A549 (cell line): ENCODE results near the gene SEMA6D. TPM values are rescaled to one million over a fixed set of nuclear protein-coding genes. Genes with fewer than 3 reads are reported as not detected.

Experiments used
- ATAC-seq, 2 experiments: fragments of 200-7000 bp in 1 of 2; fragments of >200 bp in 1 of 2; cut with Nextera tagmentation in 1 of 2; cut with Tn5 transposase in 1 of 2; 3 replicates each; pipeline versions ENCODE4 v1.8.0 to v1.9.1; 2018 to 2020; ENCODE audit warnings: mild to moderate bottlenecking in 1 of 2, moderate library complexity in 1 of 2
- CTCF ChIA-PET: fragments of 300-600 bp; sonication (Branson Sonifier 250); formaldehyde crosslinking; extraction: SDS; loops from one replicate; lab custom pipeline; 2021; ENCODE audit warnings: antibody characterized with exemption, inconsistent platforms; lab: Yijun Ruan, JAX
- POLR2A ChIA-PET: fragments of 350-600 bp; formaldehyde crosslinking; extraction: SDS; loops from one replicate; lab custom pipeline; 2021; ENCODE audit warnings: antibody characterized with exemption, inconsistent platforms; lab: Yijun Ruan, JAX
- DNase-seq, 2 experiments: peaks; one replicate each; pipeline versions ENCODE4 v3.0.0 to v3.0.0-alpha.2; 2011 to 2016; ENCODE audit warnings: low read depth in 1 of 2, low spot score in 1 of 2
- FAIRE-seq: peaks from 2 replicates; lab custom pipeline; 2011; peaks lifted over from hg19 to GRCh38; lab: Jason Lieb, UNC
- H3K27ac ChIP-seq, 2 experiments: fragments of >200 bp; sonication (Bioruptor Twin); formaldehyde crosslinking; 3 replicates each; pipeline ENCODE4 v1.5.1; 2016 to 2017
- H3K4me1 ChIP-seq: fragments of >200 bp; sonication (Bioruptor Twin); formaldehyde crosslinking; 3 replicates; pipeline ENCODE4 v1.6.1; 2016
- H3K4me2 ChIP-seq: fragments of >200 bp; sonication (Bioruptor Twin); formaldehyde crosslinking; 3 replicates; pipeline ENCODE4 v1.6.1; 2016
- H3K4me3 ChIP-seq: fragments of >200 bp; sonication (Bioruptor Twin); formaldehyde crosslinking; 3 replicates; pipeline ENCODE4 v1.5.1; 2016
- H3K9me3 ChIP-seq: fragments of >200 bp; sonication (Bioruptor Twin); formaldehyde crosslinking; 3 replicates; pipeline ENCODE4 v1.6.1; 2016
- BHLHE40 ChIP-seq: IDR thresholded peaks from 2 replicates; pipeline ENCODE4 v1.6.1; 2012; ENCODE audit warnings: low read depth, low read length, inconsistent platforms
- CBX8 ChIP-seq: fragments of 200-600 bp; sonication (generic); IDR thresholded peaks from 2 replicates; pipeline ENCODE4 v1.6.1; 2016
- FOSL2 ChIP-seq, 2 experiments: fragments of 450-650 bp in 1 of 2; fragments of >200 bp in 1 of 2; sonication (Bioruptor Twin) in 1 of 2; formaldehyde crosslinking; IDR thresholded peaks; 2 replicates each; pipeline versions ENCODE4 v1.5.0 to v1.6.1; 2016 to 2020; ENCODE audit warnings: mild to moderate bottlenecking in 1 of 2, moderate library complexity in 1 of 2
- HOXB13 ChIP-seq: fragments of 250-450 bp; sonication (Bioruptor Pico); IDR thresholded peaks from 2 replicates; pipeline ENCODE4 v1.5.0; 2020; ENCODE audit warnings: low read depth, mild to moderate bottlenecking, moderate library complexity
- HOXB5 ChIP-seq: fragments of 250-450 bp; sonication (Bioruptor Pico); IDR thresholded peaks from 2 replicates; pipeline ENCODE4 v1.5.0; 2020; ENCODE audit warnings: mild to moderate bottlenecking, moderate library complexity
- JUN ChIP-seq, 2 experiments: fragments of >200 bp; sonication (Bioruptor Twin); formaldehyde crosslinking; IDR thresholded peaks; 2 replicates in 1 of 2; 3 replicates in 1 of 2; pipeline ENCODE4 v1.6.1; 2016 to 2017
- JUNB ChIP-seq: fragments of >200 bp; sonication (Bioruptor Twin); formaldehyde crosslinking; IDR thresholded peaks from 2 replicates; pipeline ENCODE4 v1.6.1; 2016
- KDM5A ChIP-seq: fragments of 200-600 bp; sonication (generic); IDR thresholded peaks from 2 replicates; pipeline ENCODE4 v1.6.1; 2016; ENCODE audit warnings: antibody characterized with exemption, mild to moderate bottlenecking
- MAFK ChIP-seq: fragments of 450-650 bp; IDR thresholded peaks from 2 replicates; pipeline ENCODE4 v1.6.1; 2014; ENCODE audit not compliant: partially characterized antibody
- RAD21 ChIP-seq, 2 experiments: fragments of >200 bp in 1 of 2; sonication (Bioruptor Twin) in 1 of 2; formaldehyde crosslinking in 1 of 2; IDR thresholded peaks in 1 of 2; conservative IDR thresholded peaks in 1 of 2; 2 replicates in 1 of 2; 3 replicates in 1 of 2; pipeline ENCODE4 v1.6.1; 2012 to 2018; ENCODE audit warnings: inconsistent platforms in 1 of 2
- RARB ChIP-seq: fragments of 250-450 bp; sonication (Bioruptor Pico); IDR thresholded peaks from 2 replicates; pipeline ENCODE4 v1.8.0; 2021; ENCODE audit warnings: mild to moderate bottlenecking, moderate library complexity
- RFX5 ChIP-seq: fragments of 450-650 bp; IDR thresholded peaks from 2 replicates; pipeline ENCODE4 v1.7.1; 2014; ENCODE audit warnings: antibody characterized with exemption, mild to moderate bottlenecking, moderate library complexity
- RNF2 ChIP-seq: fragments of 200-600 bp; sonication (generic); IDR thresholded peaks from 2 replicates; pipeline ENCODE4 v1.6.1; 2016; ENCODE audit warnings: low read depth, mild to moderate bottlenecking, antibody characterized with exemption, moderate library complexity, borderline replicate concordance
- SREBF2 ChIP-seq: fragments of 450-650 bp; IDR thresholded peaks from 2 replicates; pipeline ENCODE4 v1.6.1; 2014; ENCODE audit warnings: mild to moderate bottlenecking, moderate library complexity
- ZSCAN20 ChIP-seq: fragments of 250-450 bp; sonication (Bioruptor Pico); IDR thresholded peaks from 2 replicates; pipeline ENCODE4 v1.8.0; 2022; ENCODE audit warnings: mild to moderate bottlenecking, moderate library complexity
- WGBS: methylation state at CpG from one replicate; pipeline ENCODE4 v1.1.6; 2017; ENCODE audit errors: missing lambda C conversion rate; 5-methylcytosine and 5-hydroxymethylcytosine counted together
- polyA plus RNA-seq, 4 experiments: library from polyadenylated mRNA; depleted of rRNA in 3 of 4; stranded (reverse); fragments of >200 nt; fragmentation: RNase III in 1 of 4; extraction: RNeasy Plus Mini Kit Qiagen cat#74134 plus additional on column Dnase treatment in 1 of 4; gene quantifications; 2 replicates in 3 of 4; 3 replicates in 1 of 4; pipeline ENCODE4 v1.2.3, GENCODE V29; 2011 to 2017
- TF ChIP-seq, protein P1 (sequence below): fragments of 150-350 bp; IDR thresholded peaks from 2 replicates; pipeline ENCODE4 v1.6.1; 2014; ENCODE audit warnings: low read depth, mild to moderate bottlenecking, low read length
- TF ChIP-seq, protein P2 (sequence below): fragments of 250-450 bp; sonication (Bioruptor Pico); IDR thresholded peaks from 2 replicates; pipeline ENCODE4 v1.5.0; 2021; ENCODE audit warnings: mild to moderate bottlenecking, moderate library complexity, borderline replicate concordance
- TF ChIP-seq, protein P3 (sequence below): fragments of 450-650 bp; IDR thresholded peaks from 2 replicates; pipeline ENCODE4 v1.6.1; 2014; ENCODE audit warnings: antibody characterized with exemption
- TF ChIP-seq, protein P4 (sequence below): fragments of 200-600 bp; sonication (generic); IDR thresholded peaks from 2 replicates; pipeline ENCODE4 v1.6.1; 2016; ENCODE audit warnings: antibody characterized with exemption, mild to moderate bottlenecking, moderate library complexity

SEMA6D gene
- polyA plus RNA-seq, 2 of the 4 experiments (the other 2 are of a cell fraction) = not detected

DNA sequence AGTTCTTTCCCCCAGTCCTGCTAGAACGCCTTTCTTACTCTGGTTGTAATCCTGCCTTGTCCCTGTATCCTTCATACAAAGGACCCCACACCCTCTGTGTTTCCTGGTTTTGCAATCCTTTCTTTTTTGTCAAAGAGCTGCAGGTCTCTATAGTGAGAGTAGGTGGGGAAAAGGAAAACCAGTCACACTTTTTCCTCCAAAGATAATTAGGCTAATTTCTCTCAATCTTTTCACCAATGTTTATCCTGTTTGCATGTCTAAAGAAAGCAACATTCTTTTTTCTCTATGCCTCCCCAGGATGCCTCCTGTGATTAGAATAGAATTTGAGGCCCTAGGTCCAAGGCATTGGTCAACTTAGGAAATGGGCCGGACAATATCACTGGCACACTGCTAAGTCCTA lies 25.4 kb downstream of the SEMA6D start:
- POLR2A ChIA-PET = no interaction called here
- FAIRE-seq = no peak
- ATAC-seq = no peak

DNA sequence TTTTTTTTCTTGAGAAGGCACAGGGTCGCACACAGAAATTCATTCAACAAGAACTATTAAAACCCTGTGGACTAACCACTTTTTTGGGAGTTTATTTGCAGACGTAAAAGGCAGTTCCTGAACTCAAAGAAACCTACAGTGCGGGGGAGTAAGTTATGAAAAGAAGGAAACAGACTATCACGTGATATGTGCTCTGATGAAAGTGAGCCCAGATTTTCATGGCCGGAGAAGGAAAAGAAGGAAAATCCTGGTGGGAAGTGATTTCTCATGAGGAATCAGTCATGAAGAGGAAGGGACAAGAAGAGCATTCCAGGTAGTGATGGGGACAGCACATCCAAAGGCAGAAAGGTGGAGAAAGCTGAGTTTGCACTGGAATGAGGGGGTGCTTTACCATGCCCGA lies 26.1 kb downstream of the SEMA6D start:
- TF ChIP-seq HOXB5 (CRISPR knock-in tag) (no peak), CBX8 (no peak), SREBF2 (no peak), JUNB (no peak)
- TF ChIP-seq, protein P1, sequence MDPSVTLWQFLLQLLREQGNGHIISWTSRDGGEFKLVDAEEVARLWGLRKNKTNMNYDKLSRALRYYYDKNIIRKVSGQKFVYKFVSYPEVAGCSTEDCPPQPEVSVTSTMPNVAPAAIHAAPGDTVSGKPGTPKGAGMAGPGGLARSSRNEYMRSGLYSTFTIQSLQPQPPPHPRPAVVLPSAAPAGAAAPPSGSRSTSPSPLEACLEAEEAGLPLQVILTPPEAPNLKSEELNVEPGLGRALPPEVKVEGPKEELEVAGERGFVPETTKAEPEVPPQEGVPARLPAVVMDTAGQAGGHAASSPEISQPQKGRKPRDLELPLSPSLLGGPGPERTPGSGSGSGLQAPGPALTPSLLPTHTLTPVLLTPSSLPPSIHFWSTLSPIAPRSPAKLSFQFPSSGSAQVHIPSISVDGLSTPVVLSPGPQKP = no peak
- DNase-seq = no peak
- Histone ChIP-seq H3K9me3 (no peaks in the 10 kb centered on the region), H3K4me1 (no peaks in the 10 kb centered on the region), H3K27ac (no peak overlapping the region), H3K4me2 (no peak overlapping the region), H3K4me3 (no peak overlapping the region)
- POLR2A ChIA-PET = no interaction called here
- 13% methylated on average over 6 of the region's 6 CpGs for WGBS
- CTCF ChIA-PET = no interaction called here
- no peak for FAIRE-seq
- ATAC-seq = no peak

More for the DNA sequence above, 25.4 kb downstream of the SEMA6D start:
- no peaks in the 10 kb centered on the region for H3K4me1 ChIP-seq
- TF ChIP-seq SREBF2 = no peak
- TF ChIP-seq HOXB13 (CRISPR knock-in tag) = no peak
- TF ChIP-seq, protein P2, sequence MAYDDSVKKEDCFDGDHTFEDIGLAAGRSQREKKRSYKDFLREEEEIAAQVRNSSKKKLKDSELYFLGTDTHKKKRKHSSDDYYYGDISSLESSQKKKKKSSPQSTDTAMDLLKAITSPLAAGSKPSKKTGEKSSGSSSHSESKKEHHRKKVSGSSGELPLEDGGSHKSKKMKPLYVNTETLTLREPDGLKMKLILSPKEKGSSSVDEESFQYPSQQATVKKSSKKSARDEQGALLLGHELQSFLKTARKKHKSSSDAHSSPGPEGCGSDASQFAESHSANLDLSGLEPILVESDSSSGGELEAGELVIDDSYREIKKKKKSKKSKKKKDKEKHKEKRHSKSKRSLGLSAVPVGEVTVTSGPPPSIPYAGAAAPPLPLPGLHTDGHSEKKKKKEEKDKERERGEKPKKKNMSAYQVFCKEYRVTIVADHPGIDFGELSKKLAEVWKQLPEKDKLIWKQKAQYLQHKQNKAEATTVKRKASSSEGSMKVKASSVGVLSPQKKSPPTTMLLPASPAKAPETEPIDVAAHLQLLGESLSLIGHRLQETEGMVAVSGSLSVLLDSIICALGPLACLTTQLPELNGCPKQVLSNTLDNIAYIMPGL (CRISPR knock-in tag) = no peak
- TF ChIP-seq FOSL2 (IDR thresholded peaks at IDR 0.05) = no peak
- no peak for TF ChIP-seq FOSL2 (CRISPR knock-in tag; IDR thresholded peaks at IDR 0.05)
- TF ChIP-seq JUN (IDR thresholded peaks at IDR 0.05) = no peak
- no peak for TF ChIP-seq BHLHE40
- no peak for TF ChIP-seq MAFK
- no peak for TF ChIP-seq RARB
- no peak for TF ChIP-seq ZSCAN20
- TF ChIP-seq RAD21 (conservative IDR thresholded peaks at IDR 0.05 in 1 of 2, IDR thresholded peaks at IDR 0.05 in 1 of 2) = no peak
- TF ChIP-seq RFX5 = no peak
- TF ChIP-seq, protein P3, sequence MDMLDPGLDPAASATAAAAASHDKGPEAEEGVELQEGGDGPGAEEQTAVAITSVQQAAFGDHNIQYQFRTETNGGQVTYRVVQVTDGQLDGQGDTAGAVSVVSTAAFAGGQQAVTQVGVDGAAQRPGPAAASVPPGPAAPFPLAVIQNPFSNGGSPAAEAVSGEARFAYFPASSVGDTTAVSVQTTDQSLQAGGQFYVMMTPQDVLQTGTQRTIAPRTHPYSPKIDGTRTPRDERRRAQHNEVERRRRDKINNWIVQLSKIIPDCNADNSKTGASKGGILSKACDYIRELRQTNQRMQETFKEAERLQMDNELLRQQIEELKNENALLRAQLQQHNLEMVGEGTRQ = no peak
- TF ChIP-seq CBX8 = no peak
- no peak for TF ChIP-seq RNF2
- TF ChIP-seq KDM5A = no peak
- TF ChIP-seq, protein P4, sequence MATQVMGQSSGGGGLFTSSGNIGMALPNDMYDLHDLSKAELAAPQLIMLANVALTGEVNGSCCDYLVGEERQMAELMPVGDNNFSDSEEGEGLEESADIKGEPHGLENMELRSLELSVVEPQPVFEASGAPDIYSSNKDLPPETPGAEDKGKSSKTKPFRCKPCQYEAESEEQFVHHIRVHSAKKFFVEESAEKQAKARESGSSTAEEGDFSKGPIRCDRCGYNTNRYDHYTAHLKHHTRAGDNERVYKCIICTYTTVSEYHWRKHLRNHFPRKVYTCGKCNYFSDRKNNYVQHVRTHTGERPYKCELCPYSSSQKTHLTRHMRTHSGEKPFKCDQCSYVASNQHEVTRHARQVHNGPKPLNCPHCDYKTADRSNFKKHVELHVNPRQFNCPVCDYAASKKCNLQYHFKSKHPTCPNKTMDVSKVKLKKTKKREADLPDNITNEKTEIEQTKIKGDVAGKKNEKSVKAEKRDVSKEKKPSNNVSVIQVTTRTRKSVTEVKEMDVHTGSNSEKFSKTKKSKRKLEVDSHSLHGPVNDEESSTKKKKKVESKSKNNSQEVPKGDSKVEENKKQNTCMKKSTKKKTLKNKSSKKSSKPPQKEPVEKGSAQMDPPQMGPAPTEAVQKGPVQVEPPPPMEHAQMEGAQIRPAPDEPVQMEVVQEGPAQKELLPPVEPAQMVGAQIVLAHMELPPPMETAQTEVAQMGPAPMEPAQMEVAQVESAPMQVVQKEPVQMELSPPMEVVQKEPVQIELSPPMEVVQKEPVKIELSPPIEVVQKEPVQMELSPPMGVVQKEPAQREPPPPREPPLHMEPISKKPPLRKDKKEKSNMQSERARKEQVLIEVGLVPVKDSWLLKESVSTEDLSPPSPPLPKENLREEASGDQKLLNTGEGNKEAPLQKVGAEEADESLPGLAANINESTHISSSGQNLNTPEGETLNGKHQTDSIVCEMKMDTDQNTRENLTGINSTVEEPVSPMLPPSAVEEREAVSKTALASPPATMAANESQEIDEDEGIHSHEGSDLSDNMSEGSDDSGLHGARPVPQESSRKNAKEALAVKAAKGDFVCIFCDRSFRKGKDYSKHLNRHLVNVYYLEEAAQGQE = no peak
- no peaks in the 10 kb centered on the region for H3K9me3 ChIP-seq
- WGBS = 22% methylated on average over 2 of the region's 2 CpGs
- no peak overlapping the region for H3K4me2 ChIP-seq
- no peak overlapping the region for H3K27ac ChIP-seq
- no peak overlapping the region for H3K4me3 ChIP-seq
- CTCF ChIA-PET = no interaction called here
- no peak for DNase-seq
